Activated CD4-positive, alpha-beta T cell treated with anti-CD3 and anti-CD28 coated beads for 48 hours (primary cell): ENCODE measurements around the gene ALB.

Experiments
- DNase-seq: peaks from one replicate; pipeline ENCODE4 v3.0.0-alpha.2; 2020

Gene ALB

DNA sequence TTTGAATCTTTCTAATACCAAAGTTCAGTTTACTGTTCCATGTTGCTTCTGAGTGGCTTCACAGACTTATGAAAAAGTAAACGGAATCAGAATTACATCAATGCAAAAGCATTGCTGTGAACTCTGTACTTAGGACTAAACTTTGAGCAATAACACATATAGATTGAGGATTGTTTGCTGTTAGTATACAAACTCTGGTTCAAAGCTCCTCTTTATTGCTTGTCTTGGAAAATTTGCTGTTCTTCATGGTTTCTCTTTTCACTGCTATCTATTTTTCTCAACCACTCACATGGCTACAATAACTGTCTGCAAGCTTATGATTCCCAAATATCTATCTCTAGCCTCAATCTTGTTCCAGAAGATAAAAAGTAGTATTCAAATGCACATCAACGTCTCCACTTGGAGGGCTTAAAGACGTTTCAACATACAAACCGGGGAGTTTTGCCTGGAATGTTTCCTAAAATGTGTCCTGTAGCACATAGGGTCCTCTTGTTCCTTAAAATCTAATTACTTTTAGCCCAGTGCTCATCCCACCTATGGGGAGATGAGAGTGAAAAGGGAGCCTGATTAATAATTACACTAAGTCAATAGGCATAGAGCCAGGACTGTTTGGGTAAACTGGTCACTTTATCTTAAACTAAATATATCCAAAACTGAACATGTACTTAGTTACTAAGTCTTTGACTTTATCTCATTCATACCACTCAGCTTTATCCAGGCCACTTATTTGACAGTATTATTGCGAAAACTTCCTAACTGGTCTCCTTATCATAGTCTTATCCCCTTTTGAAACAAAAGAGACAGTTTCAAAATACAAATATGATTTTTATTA, 28.3 kb downstream of the ALB start:
- no peak for DNase-seq

DNA sequence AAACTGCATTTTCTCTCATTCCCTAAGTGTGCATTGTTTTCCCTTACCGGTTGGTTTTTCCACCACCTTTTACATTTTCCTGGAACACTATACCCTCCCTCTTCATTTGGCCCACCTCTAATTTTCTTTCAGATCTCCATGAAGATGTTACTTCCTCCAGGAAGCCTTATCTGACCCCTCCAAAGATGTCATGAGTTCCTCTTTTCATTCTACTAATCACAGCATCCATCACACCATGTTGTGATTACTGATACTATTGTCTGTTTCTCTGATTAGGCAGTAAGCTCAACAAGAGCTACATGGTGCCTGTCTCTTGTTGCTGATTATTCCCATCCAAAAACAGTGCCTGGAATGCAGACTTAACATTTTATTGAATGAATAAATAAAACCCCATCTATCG, 29.1 kb downstream of the ALB start:
- DNase-seq: no peak

DNA sequence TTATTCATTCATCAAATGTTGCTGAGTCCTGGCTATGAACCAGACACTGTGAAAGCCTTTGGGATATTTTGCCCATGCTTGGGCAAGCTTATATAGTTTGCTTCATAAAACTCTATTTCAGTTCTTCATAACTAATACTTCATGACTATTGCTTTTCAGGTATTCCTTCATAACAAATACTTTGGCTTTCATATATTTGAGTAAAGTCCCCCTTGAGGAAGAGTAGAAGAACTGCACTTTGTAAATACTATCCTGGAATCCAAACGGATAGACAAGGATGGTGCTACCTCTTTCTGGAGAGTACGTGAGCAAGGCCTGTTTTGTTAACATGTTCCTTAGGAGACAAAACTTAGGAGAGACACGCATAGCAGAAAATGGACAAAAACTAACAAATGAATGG, 30.2 kb downstream of the ALB start:
- DNase-seq: no peak

DNA sequence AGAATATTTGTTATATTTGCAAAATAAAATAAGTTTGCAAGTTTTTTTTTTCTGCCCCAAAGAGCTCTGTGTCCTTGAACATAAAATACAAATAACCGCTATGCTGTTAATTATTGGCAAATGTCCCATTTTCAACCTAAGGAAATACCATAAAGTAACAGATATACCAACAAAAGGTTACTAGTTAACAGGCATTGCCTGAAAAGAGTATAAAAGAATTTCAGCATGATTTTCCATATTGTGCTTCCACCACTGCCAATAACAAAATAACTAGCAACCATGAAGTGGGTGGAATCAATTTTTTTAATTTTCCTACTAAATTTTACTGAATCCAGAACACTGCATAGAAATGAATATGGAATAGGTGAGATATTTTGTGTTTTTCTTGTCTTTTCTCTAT, 31.9 kb downstream of the ALB start, which contains the start of gene AFP:
Gene AFP, plus strand, starts transcription at position 238 of the 400 bp plus-strand sequence. Its CDS starts 42 bp downstream, at position 280.
- DNase-seq: no peak

DNA sequence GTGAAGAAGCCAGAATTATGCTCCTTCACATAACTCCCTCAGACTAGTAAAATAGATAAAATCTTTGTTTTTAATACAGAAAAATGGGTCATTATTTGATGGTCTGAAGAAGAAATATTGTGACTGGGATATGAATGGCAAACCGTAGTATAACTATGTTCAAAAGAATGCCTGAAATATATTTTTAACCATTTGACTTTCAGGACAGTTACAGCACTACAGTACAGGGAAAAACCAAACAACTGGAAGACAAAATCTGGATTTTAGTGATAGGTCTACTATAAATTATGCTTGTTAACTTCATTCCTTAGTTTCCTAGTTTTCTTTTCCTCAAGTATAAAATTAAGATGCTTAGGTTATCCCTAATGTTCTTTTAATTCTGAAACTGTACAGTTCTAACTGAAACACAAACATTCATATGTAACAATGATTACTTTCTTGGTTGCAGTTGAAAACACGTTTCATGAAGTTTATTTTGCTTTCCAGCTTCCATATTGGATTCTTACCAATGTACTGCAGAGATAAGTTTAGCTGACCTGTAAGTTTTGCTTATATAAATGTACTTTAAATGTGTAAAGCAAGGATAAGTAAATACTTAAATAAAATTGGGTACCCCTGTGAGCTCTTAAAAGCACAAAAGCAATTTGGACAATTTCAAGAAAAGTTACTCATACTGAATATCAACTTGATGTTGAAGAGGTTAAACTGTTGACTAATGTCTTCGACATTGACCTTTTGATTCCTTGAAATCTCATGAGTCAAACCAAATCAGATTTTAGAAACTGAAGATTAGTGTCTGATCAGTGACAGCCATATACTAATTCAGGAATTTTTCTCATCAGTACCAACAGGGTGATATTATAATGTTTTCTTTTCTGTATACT, 32.8 kb downstream of the ALB start:
- no peak for DNase-seq

GRCh38 chr4:73437558-73437956, 33.5 kb downstream of the ALB start:
- no peak for DNase-seq

DNA sequence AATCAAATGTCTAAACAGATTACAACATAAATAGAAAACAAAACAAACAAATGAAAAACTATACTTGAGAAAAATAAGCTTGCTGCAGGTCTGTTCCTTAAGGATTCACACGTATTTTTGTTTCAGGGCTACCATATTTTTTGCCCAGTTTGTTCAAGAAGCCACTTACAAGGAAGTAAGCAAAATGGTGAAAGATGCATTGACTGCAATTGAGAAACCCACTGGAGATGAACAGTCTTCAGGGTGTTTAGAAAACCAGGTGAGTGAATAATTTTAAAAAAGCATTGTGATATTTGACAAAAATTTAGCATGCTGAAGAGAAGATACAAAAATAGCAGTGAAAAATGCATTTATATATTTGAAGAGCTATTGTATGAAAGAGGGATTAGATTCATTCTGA, 34.0 kb downstream of the ALB start:
- no peak for DNase-seq

DNA sequence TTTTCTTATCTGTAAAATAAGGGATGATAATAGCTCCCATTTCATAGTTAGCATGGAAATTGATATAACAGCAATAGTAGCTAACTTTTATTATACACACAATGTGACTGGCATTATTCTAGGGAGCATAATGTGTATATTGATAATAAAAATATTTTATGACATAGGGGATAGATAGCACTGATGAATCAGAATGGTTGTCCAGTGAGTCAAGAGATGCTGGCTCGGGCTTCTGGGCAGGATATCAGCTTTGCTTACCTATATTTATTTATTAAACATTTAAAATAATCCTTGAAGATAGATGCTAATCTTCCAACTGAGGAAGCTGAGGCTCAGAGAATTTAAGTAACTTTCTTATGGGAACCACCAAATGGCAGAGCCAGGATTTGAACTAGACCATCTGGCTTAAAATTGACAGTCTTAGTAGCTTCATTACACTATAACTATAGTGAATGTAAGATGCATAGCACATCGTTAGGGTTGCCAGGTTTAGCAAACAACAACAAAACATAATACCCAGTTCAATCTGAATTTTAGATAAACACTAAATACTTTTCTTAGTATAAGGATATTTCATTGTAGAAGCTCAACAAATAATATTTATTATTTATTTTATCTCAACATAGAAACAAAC, 34.6 kb downstream of the ALB start:
- DNase-seq: no peak

GRCh38 chr4:73439445-73439844, 35.4 kb downstream of the ALB start:
- no peak for DNase-seq

DNA sequence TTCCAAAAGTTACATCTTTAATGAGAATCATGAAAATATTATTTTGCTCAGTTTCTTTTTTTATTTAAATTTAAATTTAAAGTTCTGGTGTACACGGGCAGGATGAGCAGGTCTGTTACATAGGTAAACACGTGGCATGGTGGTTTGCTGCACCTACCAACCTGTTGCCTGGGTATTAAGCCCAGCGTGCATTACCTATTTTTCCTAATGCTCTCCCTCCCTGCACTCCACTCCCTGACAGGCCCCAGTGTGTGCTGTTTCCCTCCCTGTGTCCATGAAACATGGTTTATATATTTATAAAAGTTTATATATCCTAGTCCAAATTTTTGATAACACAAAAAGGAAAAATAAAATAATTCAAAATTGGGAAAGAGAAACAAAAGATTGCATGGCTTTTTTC, 35.9 kb downstream of the ALB start:
- no peak for DNase-seq

- no peak for DNase-seq
These were observed 36.6 kb downstream of the ALB start for GRCh38 chr4:73440653-73441052.

DNA sequence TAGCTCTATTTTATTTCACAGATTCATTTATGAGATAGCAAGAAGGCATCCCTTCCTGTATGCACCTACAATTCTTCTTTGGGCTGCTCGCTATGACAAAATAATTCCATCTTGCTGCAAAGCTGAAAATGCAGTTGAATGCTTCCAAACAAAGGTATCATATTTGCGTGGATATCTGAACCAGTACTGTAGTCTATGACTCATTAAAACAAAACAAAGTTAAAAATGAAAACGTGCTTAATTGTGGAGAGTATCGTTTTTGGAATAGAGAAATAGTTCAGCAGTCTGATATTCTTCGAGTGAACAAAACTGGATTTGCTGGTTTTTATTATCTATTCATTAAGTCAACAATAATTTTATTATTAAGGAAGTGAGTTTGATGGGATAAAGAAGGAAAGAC, 38.2 kb downstream of the ALB start:
- DNase-seq: no peak

DNA sequence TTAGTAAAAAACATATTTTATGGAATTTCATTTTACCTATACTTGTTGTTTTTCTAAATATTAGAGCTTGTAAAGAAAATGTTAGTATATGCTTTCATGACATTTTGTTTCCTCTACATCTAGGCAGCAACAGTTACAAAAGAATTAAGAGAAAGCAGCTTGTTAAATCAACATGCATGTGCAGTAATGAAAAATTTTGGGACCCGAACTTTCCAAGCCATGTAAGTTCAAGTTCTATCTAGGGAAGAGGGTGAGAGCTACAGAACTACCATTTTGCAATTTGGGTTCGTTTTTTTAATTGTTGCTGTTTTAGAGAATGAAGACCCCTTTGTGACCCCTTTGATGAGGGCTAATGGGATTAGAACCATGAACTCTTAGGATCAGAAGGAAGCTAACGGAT, 39.1 kb downstream of the ALB start:
- DNase-seq: no peak

DNA sequence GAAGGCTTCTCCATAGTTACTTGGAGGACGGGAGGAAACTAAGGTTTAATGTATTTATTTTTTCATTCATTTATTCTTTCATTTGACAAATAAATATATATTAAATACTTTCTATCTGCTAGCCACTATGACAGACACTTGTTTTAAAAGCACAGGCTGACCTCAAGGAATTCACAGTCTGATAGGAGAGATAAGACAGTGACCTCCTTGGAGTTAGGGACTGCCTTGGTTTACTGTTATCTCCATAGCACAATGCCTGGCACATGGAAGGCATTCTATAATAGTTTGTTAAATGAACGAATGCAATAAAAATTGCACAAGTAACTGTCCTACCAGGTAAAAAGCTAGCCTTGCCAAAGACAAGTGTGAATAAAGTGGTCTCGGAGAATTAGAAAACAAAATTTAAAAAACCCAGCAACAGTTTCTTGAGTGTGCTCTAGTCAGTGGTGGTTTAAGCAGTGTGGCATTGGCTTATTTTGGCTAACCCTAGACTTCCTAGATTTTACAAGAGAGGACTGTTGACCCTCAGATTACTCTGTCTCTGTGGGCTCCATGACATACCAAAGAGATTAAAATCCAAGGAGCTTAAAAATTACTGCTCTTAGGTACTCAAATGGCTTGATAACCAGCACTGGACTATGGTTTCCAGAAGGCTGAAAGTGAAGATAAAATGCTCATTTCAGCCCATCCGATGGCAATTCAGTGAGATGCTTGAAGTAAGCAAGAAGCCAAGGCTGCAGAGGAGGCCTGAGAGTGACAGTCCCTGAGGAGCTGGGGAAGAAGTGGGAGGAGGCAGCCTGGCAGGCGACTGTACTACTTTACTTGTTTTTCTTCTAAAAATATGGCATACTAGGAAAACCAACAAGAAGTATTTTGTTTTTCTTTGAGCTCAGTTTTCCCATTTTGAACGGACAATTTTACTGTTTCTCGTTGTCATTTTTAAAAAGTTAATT, 41.6 kb downstream of the ALB start:
- DNase-seq: no peak

DNA sequence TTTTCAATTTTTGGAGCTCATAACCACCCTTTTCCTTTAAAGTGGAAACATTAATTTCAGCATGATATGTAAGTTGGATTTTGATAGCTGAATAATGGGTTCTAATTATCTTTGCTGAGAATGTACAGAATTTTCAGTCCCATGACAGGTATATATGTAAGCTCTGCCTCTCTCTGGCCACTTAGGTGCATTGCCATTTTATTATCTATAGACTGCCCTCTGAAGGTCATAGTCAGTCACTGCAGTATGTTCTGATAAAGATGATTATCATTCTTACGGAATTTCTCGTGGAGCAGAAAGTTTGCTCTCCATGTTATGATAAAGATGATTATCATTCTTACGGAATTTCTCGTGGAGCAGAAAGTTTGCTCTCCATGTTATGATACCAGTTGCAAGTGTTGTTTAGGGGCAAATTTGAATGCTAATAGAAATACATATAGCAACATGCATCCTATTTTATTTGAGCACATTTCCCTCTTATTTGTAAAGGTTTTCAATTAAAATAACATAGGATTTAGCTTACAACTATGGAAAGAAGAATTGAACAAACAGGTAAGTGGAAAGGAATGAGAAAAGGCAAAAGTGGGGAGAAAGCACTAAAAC, 42.4 kb downstream of the ALB start:
- no peak for DNase-seq

DNA sequence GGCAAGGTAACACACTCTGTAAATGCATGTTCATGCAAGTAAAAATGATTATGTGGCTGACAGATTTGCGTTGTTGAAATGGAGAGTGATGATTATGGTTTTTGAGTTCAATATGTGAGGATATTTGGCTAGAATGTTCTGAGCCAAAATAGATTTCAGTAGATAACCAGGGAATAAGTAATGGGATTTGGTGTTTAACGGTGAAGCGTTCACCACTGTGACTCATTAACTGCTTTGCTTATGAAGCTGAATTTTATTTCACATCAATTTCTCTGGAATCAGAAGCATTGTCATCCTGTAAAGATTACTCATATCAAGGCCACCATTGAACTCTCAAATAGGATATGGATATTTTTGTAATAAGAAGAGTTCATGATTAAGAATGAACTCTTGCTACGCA, 43.6 kb downstream of the ALB start:
- DNase-seq: no peak

DNA sequence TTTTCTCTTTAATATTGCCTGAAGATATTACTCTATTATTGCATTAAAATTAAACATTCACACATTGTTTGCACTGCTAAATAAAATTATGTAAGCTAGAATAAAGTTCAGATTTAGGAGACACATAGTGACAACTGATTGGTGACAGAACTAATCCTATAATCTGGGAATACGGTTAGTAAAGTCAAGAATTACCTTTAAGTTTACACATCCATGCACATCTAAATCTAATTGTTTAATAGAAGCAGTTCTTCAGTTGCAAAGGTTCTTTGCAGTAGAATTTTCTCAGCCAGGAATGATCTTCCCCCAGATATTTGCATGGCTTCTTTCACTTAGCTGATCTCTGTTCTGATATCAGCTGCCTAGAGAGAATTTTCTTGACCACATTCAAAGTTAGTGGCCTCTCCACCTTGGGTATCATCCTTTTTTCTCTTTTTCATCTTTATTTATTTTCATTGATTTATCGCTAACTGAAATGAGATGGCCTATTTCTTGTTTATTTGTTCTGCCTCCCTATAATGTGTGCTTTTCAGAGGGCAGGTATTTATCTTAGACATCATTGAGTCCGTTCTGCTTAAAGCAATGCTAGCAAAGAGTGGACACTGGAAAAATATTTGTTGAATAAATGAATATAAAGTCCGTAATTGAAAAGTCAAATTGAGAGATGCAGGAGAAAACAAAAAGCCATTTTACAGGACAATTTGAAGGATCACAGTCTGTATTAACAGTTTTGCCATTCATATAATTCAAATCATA, 44.5 kb downstream of the ALB start:
- no peak for DNase-seq

DNA sequence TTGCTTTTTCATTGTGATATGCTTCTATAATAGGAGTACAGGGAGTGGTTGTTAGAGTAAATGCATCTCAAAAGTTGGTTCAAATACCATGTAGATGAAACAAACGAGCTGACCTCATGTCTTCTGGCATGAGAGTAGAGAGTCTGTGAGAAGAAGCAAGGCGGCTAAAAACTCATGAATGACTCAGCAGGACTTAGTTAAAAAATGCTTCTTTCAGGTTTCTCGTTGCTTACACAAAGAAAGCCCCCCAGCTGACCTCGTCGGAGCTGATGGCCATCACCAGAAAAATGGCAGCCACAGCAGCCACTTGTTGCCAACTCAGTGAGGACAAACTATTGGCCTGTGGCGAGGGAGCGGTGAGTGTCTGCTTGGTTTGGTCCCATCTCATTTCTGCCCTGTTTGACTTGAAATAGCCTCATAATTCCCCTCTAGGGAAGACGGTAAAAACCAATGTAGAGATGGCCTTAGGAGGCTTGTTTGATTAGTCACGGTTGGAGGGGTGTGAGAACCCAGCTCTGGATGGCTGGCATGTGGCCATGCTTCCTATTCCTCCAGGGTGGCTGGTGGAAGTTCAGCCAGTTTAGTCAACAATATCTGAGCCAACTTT, 46.4 kb downstream of the ALB start:
- no peak for DNase-seq

DNA sequence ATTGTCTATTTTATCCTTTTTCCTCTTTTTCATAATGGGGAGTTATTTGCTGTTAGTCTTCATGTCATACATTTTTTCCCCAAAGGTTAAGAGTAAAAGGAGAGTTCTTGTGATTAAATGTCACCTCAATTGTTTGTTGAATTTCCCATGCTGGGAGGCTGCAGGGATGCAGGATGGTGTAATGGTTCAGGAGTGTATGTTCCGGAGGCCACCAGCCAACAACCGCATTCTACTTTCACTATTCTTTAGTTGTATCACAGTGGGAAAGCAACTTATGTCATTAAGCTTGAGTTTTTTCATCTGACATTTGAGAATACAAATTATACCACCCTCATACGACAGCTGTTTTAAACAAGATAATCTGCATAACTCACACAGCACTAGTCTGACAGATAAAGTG, 47.3 kb downstream of the ALB start:
- DNase-seq: no peak

- no peak for DNase-seq
These were observed 48.1 kb downstream of the ALB start for GRCh38 chr4:73451981-73452747.
